GM12878 (cell line): ENCODE data around the gene ANGEL1. TPM values are rescaled to one million over a fixed set of nuclear protein-coding genes. Genes with fewer than 3 reads are reported as not detected.

Source experiments
- ATAC-seq: fragments of 200-7000 bp; cut with Tn5 transposase; 3 replicates; pipeline ENCODE4 v1.9.1; 2020; ENCODE audit warnings: mild to moderate bottlenecking, moderate library complexity
- BruUV-seq: library from RNA; stranded (reverse); fragments of 400-500 nt; replicated peaks from 2 replicates; lab custom pipeline; 2021; lab: Mats Ljungman, UMichigan
- CTCF ChIA-PET: fragments of 300-600 bp; sonication (Branson Sonifier 250); formaldehyde crosslinking; extraction: SDS; loops from one replicate; lab custom pipeline; 2021; ENCODE audit warnings: inconsistent platforms; lab: Yijun Ruan, JAX
- POLR2A ChIA-PET: fragments of 350-600 bp; formaldehyde crosslinking; extraction: SDS; loops from one replicate; lab custom pipeline; 2021; ENCODE audit warnings: inconsistent platforms; lab: Charles Lee
- RAD21 ChIA-PET: fragments of 300-600 bp; sonication (Branson Sonifier 250); formaldehyde crosslinking; loops from one replicate; lab custom pipeline; 2023; ENCODE audit warnings: antibody characterized with exemption; ENCODE audit not compliant: unreplicated experiment; lab: Charles Lee
- SMC1A ChIA-PET: fragments of 300-600 bp; sonication (Branson Sonifier 250); formaldehyde crosslinking; loops from one replicate; lab custom pipeline; 2023; ENCODE audit not compliant: unreplicated experiment, uncharacterized antibody; lab: Charles Lee
- DNase-seq: peaks from one replicate; pipeline ENCODE4 v3.0.0-alpha.2; 2011; ENCODE audit warnings: low read depth, low spot score
- FAIRE-seq: peaks from 3 replicates; lab custom pipeline; 2011; peaks lifted over from hg19 to GRCh38; lab: Jason Lieb, UNC
- H2AFZ ChIP-seq: 2 replicates; pipeline ENCODE4 v1.6.0; 2011; ENCODE audit warnings: low read depth, low read length, control low read depth; ENCODE audit not compliant: control insufficient read depth
- H3K27ac ChIP-seq: 2 replicates; pipeline ENCODE4 v1.5.1; 2011; ENCODE audit warnings: control low read depth; ENCODE audit not compliant: control insufficient read depth, insufficient read depth
- H3K27me3 ChIP-seq, 2 experiments: replicated peaks in 1 of 2; 2 replicates each; pipeline versions ENCODE4 v1.6.0 to v1.6.1; 2011; ENCODE audit warnings: low read length in 1 of 2; ENCODE audit not compliant: control insufficient read depth in 2 of 2, insufficient read depth in 2 of 2
- H3K36me3 ChIP-seq, 2 experiments: 2 replicates each; pipeline ENCODE4 v1.5.1; 2011; ENCODE audit warnings: low read length in 1 of 2; ENCODE audit not compliant: control insufficient read depth in 2 of 2, insufficient read depth in 2 of 2
- H3K4me1 ChIP-seq: 2 replicates; pipeline ENCODE4 v1.6.1; 2011; ENCODE audit warnings: mild to moderate bottlenecking, low read length, moderate library complexity, mixed read lengths; ENCODE audit not compliant: control insufficient read depth, insufficient read depth
- H3K4me2 ChIP-seq: 2 replicates; pipeline ENCODE4 v1.6.0; 2011; ENCODE audit warnings: control low read depth; ENCODE audit not compliant: control insufficient read depth, insufficient read depth
- H3K4me3 ChIP-seq: fragments of 200-600 bp; sonication (generic); 2 replicates; pipeline ENCODE4 v1.5.1; 2016
- H3K79me2 ChIP-seq: 2 replicates; pipeline ENCODE4 v1.6.0; 2011; ENCODE audit warnings: low read length; ENCODE audit not compliant: control insufficient read depth, insufficient read depth
- H3K9ac ChIP-seq: 2 replicates; pipeline ENCODE4 v1.8.0; 2011; ENCODE audit warnings: low read length, control low read depth, mixed read lengths; ENCODE audit not compliant: control insufficient read depth, insufficient read depth
- H3K9me3 ChIP-seq: replicated peaks from 3 replicates; pipeline ENCODE4 v1.5.1; 2011; ENCODE audit warnings: mild to moderate bottlenecking, low read length; ENCODE audit not compliant: control insufficient read depth, insufficient read depth
- H4K20me1 ChIP-seq: 2 replicates; pipeline ENCODE4 v1.6.0; 2011; ENCODE audit not compliant: control insufficient read depth, insufficient read depth
- CHD2 ChIP-seq: IDR thresholded peaks from 2 replicates; pipeline ENCODE4 v1.6.1; 2011; ENCODE audit warnings: low read depth, low read length, improper control_type of control experiment, borderline replicate concordance
- CHD4 ChIP-seq: fragments of 200-600 bp; sonication (generic); IDR thresholded peaks from 2 replicates; pipeline ENCODE4 v1.6.1; 2016; ENCODE audit warnings: mild to moderate bottlenecking
- EED ChIP-seq: sonication (generic); IDR thresholded peaks from 2 replicates; pipeline ENCODE4 v1.6.1; 2016; ENCODE audit warnings: antibody characterized with exemption, low read depth
- ESRRA ChIP-seq: IDR thresholded peaks from 2 replicates; pipeline ENCODE4 v1.6.1; 2012; ENCODE audit warnings: mild to moderate bottlenecking, low read length, improper control_type of control experiment
- KDM1A ChIP-seq: fragments of 200-600 bp; sonication (generic); IDR thresholded peaks from 2 replicates; pipeline ENCODE4 v1.6.1; 2016; ENCODE audit warnings: borderline replicate concordance
- MEF2A ChIP-seq: IDR thresholded peaks from 2 replicates; pipeline ENCODE4 v1.6.1; 2011; ENCODE audit warnings: low read depth, mild to moderate bottlenecking, low read length, moderate library complexity; ENCODE audit not compliant: insufficient read depth
- NFXL1 ChIP-seq: fragments of 450-650 bp; IDR thresholded peaks from 2 replicates; pipeline ENCODE4 v1.6.1; 2017; ENCODE audit warnings: antibody characterized with exemption, mild to moderate bottlenecking, borderline replicate concordance
- NKRF ChIP-seq: fragments of 450-650 bp; conservative IDR thresholded peaks from 2 replicates; pipeline ENCODE4 v1.6.1; 2017; ENCODE audit warnings: mild to moderate bottlenecking, moderate library complexity
- PML ChIP-seq: IDR thresholded peaks from 2 replicates; pipeline ENCODE4 v1.6.1; 2012; ENCODE audit warnings: low read length, inconsistent platforms
- RBBP5 ChIP-seq: fragments of 200-600 bp; sonication (generic); conservative IDR thresholded peaks from 2 replicates; pipeline ENCODE4 v1.6.1; 2016
- SKIL ChIP-seq: fragments of 450-650 bp; IDR thresholded peaks from 2 replicates; pipeline ENCODE4 v1.6.1; 2017; ENCODE audit warnings: mild to moderate bottlenecking, low read depth, inconsistent platforms; ENCODE audit not compliant: poor library complexity, severe bottlenecking
- SREBF1 ChIP-seq: IDR thresholded peaks from 2 replicates; pipeline ENCODE4 v1.6.1; 2012; ENCODE audit warnings: mild to moderate bottlenecking, low read length
- TCF12 ChIP-seq: IDR thresholded peaks from 2 replicates; pipeline ENCODE4 v1.6.1; 2011; ENCODE audit warnings: low read depth, mild to moderate bottlenecking, low read length
- YY1 ChIP-seq: IDR thresholded peaks from 2 replicates; pipeline ENCODE4 v1.6.1; 2011; ENCODE audit warnings: low read depth, mild to moderate bottlenecking, low read length
- ZBTB11 ChIP-seq: fragments of 450-650 bp; formaldehyde crosslinking; IDR thresholded peaks from 2 replicates; pipeline ENCODE4 v1.5.0; 2022; ENCODE audit warnings: mild to moderate bottlenecking, missing genetic modification characterization
- WGBS: methylation state at CpG from one replicate; pipeline ENCODE4 v1.1.6; 2016; ENCODE audit warnings: low lambda C conversion rate; ENCODE audit not compliant: insufficient replicate concordance, insufficient coverage; ENCODE audit errors: missing lambda C conversion rate; 5-methylcytosine and 5-hydroxymethylcytosine counted together
- in situ Hi-C: fragments of 300-500 bp; cut with MboI; formaldehyde crosslinking; loops from 9 replicates; pipeline ENCODE4 v1.14.3; 2018; ENCODE audit warnings: mixed read lengths
- intact Hi-C: fragments of 100-400 bp; cut with micrococcal nuclease; formaldehyde crosslinking; loops from one replicate; pipeline ENCODE4 v1.14.2; 2022; ENCODE audit not compliant: unreplicated experiment
- polyA plus RNA-seq, 11 experiments: library from polyadenylated mRNA; depleted of rRNA in 4 of 11; unstranded in 6 of 11; stranded (reverse) in 5 of 11; fragments of >200 nt; fragmentation: Nextera tagmentation in 4 of 11; fragmentation: Illumina TruSeq in 1 of 11; extraction: Ambion mirVana in 4 of 11; extraction: Trizol in 1 of 11; gene quantifications; 1 replicate in 1 of 11; 2 replicates in 10 of 11; pipeline versions ENCODE4 v1.2.1 to v1.2.3, GENCODE V29; 2011 to 2016; ENCODE audit warnings: inconsistent platforms in 2 of 11, missing spikeins in 2 of 11, low read depth in 1 of 11
- total RNA-seq, 4 experiments: library from RNA; depleted of rRNA in 3 of 4; stranded (reverse); fragments of >200 nt in 3 of 4; fragmentation: Illumina TruSeq in 1 of 4; extraction: Trizol in 1 of 4; gene quantifications; 2 replicates each; pipeline versions ENCODE4 v1.2.1 to v1.2.3, GENCODE V29; 2013 to 2021

The ANGEL1 gene
- total and polyA plus RNA-seq, 10 of the 15 experiments (the other 5 are each of a cell fraction or from before 2014, with no cell fraction given) = 1.7 to 29.7 (median 12.3) TPM

- no peak overlapping the region for H3K27ac ChIP-seq
- CTCF ChIA-PET = no interaction called here
- RAD21 ChIA-PET = no interaction called here
- H3K4me3 ChIP-seq = peak overlapping the region; percentile 71; the same call in 1 of the 2 replicates
- no peaks in the 10 kb centered on the region for H3K36me3 ChIP-seq
- H4K20me1 ChIP-seq = no peaks in the 10 kb centered on the region
- DNase-seq (no peak), ATAC-seq (no peak), FAIRE-seq (no peak)
- no TSS peak for BruUV-seq
- H3K9me3 ChIP-seq = no peaks in the 10 kb centered on the region
- no peaks in the 10 kb centered on the region; the same call in 1 of the 2 replicates for H3K4me1 ChIP-seq
- SMC1A ChIA-PET = no interaction called here
- H3K9ac ChIP-seq = no peak overlapping the region
- POLR2A ChIA-PET = no interaction called here
- intact Hi-C loops (loop anchor here (5.0 kb wide), 1 partner anchor 50 kb away; the partner anchor contains the start of gene ANGEL1), in situ Hi-C loops (no loop called here)
- H3K4me2 ChIP-seq = peak overlapping the region; percentile 78
- H2AFZ ChIP-seq = no peak overlapping the region
- H3K79me2 ChIP-seq = no peaks in the 10 kb centered on the region
- peaks cover 2 to 7% of the 10 kb centered on the region in 2 experiments for H3K27me3 ChIP-seq
- WGBS = 32% methylated on average over 28 of the region's 28 CpGs
- TF ChIP-seq TCF12 (no peak), CHD4 (no peak), MEF2A (no peak), KDM1A (no peak), NKRF (no peak), RBBP5 (no peak), CHD2 (no peak), SREBF1 (no peak), ESRRA (no peak), EED (no peak), PML (no peak), NFXL1 (no peak), ZBTB11 (CRISPR knock-in tag) (no peak), SKIL (no peak), YY1 (no peak)
Measured at GRCh38 chr14:76762411-76763095, 50.1 kb downstream of the ANGEL1 start.
